Medulla oblongata (tissue), 1 donor: ENCODE results near the gene DGKH.

ENCODE experiments used
- DNase-seq: peaks from one replicate; pipeline ENCODE4 v3.0.0-alpha.2; 2015; ENCODE audit errors: extremely low spot score

Gene DGKH, protein sequence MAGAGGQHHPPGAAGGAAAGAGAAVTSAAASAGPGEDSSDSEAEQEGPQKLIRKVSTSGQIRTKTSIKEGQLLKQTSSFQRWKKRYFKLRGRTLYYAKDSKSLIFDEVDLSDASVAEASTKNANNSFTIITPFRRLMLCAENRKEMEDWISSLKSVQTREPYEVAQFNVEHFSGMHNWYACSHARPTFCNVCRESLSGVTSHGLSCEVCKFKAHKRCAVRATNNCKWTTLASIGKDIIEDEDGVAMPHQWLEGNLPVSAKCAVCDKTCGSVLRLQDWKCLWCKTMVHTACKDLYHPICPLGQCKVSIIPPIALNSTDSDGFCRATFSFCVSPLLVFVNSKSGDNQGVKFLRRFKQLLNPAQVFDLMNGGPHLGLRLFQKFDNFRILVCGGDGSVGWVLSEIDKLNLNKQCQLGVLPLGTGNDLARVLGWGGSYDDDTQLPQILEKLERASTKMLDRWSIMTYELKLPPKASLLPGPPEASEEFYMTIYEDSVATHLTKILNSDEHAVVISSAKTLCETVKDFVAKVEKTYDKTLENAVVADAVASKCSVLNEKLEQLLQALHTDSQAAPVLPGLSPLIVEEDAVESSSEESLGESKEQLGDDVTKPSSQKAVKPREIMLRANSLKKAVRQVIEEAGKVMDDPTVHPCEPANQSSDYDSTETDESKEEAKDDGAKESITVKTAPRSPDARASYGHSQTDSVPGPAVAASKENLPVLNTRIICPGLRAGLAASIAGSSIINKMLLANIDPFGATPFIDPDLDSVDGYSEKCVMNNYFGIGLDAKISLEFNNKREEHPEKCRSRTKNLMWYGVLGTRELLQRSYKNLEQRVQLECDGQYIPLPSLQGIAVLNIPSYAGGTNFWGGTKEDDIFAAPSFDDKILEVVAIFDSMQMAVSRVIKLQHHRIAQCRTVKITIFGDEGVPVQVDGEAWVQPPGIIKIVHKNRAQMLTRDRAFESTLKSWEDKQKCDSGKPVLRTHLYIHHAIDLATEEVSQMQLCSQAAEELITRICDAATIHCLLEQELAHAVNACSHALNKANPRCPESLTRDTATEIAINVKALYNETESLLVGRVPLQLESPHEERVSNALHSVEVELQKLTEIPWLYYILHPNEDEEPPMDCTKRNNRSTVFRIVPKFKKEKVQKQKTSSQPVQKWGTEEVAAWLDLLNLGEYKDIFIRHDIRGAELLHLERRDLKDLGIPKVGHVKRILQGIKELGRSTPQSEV

DNA sequence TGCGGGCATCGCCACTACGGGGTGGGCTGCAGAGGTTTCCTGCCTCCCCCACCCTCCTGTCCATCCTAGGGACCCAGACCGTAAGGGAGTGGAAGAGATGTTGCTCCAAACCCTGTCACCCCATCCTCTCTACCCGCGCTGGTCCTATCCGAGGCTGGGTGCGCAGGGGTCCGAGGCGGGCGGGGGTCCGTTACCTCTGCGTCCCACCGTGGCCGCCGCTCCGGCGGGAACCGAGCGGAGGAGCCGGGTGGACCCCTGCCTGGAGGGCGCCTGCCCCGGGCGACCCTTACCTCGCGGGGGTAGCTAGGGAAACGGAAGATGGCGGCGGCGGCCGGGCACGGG is at the start of gene DGKH:
Gene DGKH (plus strand): TSS at position 307 of the 342 bp plus-strand sequence. CDS start 126 bp downstream, outside the sequence.
- DNase-seq: no peak

- no peak for DNase-seq
Measured at GRCh38 chr13:42000846-42001245, 47.6 kb upstream of the DGKH start.

GRCh38 chr13:42001580-42001979 is 46.9 kb upstream of the DGKH start:
- no peak for DNase-seq

- DNase-seq: no peak
Measured at GRCh38 chr13:42002066-42002465, 46.4 kb upstream of the DGKH start.

- no peak for DNase-seq
Measured at GRCh38 chr13:42007844-42008243, 40.6 kb upstream of the DGKH start.

DNA sequence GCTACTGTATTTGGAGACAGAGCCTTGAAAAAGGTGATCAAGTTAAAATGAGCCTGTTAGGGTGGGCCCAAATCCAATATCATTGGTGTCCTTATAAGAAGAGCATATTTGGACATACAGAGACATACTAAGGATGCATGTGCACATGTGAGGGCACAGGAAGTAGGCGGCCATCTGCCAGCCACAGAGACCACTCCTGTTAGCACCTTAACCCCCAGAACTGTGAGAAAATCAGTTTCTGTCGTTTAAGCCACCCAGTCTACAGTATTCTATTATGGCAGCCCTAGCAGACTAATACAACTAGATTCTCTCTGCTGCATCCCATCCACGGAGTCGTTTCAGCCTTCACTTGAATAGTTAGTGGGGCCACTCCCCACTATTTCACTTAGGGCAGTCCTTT is 39.4 kb upstream of the DGKH start:
- no peak for DNase-seq

DNA sequence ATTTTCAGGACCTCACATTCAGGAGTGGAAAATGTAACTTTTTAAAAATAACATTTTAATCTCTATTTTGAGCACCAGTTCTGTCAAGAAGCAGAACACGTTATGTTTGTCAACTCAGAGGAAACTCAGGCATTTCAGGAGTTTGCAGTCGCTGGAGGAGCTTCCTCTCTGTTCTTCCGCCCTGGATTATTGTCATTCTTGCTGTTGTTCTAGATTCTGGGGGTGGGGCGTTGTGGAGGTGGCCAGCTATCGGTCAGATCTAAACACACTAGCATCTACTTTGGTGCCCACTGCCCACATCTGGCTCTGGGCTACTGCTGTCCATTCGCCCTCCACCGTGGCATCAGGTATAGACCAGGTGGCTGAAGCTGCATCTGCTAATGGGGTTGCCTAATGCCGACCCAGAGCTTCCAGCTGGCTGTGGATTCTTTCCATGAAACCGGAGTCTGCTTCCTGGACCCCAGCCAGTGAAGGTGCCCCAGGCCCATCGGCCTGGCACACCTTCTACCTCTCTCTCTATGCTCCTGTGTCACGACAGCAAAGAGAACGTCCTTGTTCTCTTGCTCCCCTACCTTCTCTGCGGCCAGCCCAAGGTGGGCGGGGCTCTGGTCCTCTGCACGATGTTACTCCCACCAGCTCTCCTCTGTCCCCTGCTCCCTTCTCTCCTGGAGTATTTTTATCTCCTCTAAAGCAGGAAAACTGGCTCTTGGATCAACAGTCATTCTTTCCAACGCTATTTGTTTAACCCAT is 36.7 kb upstream of the DGKH start:
- DNase-seq: no peak

DNA sequence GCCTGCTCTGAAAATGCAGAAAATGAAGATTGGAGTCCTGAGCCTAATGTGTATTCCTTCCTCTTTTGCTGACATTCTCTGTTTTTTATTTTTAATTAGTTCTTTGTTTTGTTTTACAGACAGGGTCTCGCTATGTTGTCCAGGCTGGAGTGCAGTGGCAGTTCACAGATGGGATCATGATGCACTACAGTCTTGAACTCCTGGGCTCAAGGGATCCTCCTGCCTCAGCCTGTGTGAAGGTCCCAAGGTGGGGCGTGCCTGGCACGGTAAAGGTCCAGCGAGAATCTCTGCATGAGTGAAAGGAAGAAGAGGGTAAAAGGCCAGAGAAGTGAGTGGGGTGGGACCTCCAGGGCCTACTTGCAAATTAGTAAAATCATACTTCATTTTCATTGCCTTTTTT is 34.3 kb upstream of the DGKH start:
- DNase-seq: no peak

DNA sequence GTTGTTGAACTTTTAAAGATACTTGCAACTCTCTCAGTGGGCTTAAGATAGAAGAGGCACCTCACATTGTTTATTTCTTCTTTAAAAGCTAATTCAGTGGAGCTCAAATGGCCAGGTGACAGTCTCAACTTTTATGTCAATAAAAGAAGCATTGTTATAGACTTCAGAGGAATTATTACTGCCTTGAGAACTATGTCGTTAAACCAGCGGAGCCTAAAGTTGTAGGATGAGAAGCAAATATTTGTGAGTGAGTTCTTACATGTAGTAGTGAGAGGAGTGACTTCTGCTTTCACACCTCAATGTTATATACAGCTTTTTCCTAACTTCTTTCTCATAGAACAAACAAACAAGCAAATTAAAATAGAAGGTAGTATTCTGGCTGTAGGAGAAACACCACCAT is 31.2 kb upstream of the DGKH start:
- no peak for DNase-seq

DNA sequence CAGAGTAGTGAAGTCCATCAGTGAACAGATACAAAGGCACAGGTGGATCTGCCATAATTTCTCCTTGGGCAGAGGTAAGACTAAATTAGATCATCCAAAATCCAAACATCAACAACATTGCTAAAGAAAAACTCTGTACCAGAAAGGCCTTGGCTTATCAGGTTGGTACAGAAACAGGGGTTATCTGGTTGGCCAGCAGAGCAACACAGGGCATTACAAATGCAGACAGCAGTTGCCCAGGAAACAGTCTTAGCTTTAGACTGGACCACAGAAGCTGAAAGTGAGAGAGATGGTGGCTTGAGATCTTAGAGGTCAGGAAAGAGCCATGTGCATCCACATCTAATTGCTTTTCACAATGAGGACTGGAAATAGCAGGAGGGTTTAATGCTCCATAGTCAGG is 26.6 kb upstream of the DGKH start:
- DNase-seq: no peak

DNA sequence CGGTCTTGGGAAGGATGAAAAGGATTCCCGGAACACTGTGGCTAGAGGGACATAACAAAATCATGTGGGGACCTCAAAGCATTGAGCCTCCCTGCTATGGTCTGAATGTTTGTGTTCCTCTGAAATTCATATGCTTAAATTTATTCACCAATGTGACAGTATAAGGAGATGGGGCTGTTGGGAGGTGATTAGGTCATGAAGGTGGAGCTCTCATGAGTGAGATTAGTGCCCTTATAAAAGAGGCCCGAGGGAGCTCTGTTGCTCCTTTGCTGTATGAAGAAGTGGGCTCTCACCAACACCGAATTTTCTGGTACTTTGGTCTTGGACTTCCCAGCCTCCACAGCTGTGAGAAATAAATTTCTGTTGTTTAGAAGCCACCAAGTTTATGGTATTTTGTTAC is 26.1 kb upstream of the DGKH start:
- no peak for DNase-seq

- DNase-seq: no peak
Measured at GRCh38 chr13:42022796-42023493, 25.5 kb upstream of the DGKH start.

DNA sequence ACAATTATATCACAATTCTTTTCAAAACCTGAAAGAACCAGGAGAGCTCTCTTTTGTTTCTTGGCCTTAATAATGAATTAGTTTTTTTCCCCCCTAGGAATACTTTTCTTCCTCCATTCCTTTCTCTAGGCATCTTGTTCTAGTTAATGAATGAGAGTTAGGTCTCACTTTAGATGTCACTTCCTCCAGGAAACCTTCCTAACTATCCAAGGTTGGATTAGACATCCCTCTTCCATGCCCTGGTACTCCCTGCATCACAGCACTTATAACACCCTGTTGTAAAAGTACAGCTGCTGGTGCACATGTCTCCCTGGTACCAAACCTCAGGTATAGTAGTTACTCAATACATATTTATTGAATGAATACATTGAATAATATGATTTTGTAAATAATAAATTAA is 21.2 kb upstream of the DGKH start:
- no peak for DNase-seq

DNA sequence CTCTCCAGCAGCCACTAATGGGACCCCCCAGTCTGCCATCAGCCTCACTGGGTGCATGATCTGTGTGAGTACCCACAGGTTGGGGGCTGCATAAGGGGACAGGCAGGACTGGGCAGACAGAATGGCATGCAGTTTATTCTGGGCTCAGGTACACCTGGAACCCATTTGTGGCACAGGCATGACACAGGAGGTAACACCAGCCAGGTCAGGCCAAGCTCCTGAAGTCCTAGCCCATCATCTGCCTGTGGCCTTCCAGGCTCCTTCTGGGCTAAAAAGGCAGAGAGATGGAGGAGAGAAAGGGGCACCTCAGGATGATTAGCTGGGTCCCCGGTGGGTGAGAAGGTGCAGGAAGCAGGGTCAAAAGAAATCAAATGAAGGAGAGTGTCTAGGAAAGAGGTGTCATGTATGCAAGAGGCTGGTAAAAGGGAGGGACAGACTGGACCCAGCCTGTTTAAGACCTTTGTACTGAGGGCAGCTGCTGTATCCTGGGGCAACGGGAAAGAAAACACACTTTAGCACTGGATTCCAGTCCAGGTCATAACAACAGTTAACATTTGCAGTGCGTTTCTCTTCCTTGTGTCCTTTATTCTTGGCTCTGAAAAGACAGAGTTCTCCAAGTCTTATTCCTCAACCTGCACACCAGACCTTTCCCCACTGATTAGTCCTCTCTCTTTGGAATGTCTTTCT is 20.2 kb upstream of the DGKH start:
- no peak for DNase-seq

GRCh38 chr13:42035905-42036521 is 12.4 kb upstream of the DGKH start:
- no peak for DNase-seq

GRCh38 chr13:42036711-42037110 is 11.7 kb upstream of the DGKH start:
- no peak for DNase-seq

DNA sequence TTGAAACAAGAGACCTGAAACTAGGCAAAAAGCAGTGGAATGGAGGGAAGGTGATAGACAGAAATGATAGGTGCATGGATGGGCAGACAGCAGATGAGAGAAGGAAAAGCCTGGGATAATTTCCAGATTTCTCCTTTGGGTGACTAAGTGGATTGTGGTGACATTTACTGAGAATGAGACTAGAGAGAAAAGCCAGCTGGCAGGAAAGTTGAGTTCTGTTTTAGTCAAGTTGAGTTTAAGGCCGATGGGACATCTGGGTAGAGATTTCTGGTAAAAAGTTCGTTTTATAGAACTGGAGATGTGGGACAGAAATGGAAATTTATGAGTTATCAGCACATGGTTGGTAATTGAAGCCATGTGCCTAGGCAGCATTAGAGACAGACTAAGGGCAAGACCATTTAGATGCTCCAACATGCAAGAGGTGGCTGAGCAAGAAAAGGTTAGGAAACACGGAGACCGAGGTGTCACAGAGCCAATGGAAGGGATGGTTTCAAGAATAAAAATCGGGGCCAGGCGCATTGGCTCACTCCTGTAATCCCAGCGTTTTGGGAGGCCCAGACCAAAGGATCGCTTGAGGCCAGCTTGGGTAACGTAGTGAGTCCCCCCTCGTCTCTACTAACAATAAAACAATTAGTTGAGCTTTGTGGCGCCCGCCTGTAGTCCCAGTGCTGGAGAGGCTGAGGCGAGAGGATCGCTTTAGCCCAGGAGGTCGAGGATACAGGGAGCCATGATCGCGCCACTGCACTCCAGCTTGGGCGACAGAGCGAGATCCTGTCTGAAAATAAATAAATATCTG is 9.6 kb upstream of the DGKH start:
- no peak for DNase-seq

- DNase-seq: peak; percentile 51
Measured at GRCh38 chr13:42039457-42039945, 8.9 kb upstream of the DGKH start.
